Endothelial cell of umbilical vein (primary cell): ENCODE data around the gene TP73. TPM values are rescaled to one million over a fixed set of nuclear protein-coding genes. Genes with fewer than 3 reads are reported as not detected.

Source experiments
- BruUV-seq: library from RNA; stranded (reverse); fragments of 400-500 nt; replicated peaks from 2 replicates; lab custom pipeline; 2021; lab: Mats Ljungman, UMichigan
- CTCF ChIA-PET: fragments of 300-600, 350-600 bp; sonication (Branson Sonifier 250); formaldehyde crosslinking; loops from one replicate; lab custom pipeline; 2021; ENCODE audit warnings: antibody characterized with exemption, inconsistent platforms; lab: Charles Lee
- POLR2A ChIA-PET: fragments of 300-600, 350-600 bp; sonication (Branson Sonifier 250); formaldehyde crosslinking; loops from one replicate; lab custom pipeline; 2021; ENCODE audit warnings: antibody characterized with exemption, inconsistent platforms; lab: Charles Lee
- DNase-seq: peaks from one replicate; pipeline ENCODE4 v3.0.0-alpha.2; 2011; ENCODE audit warnings: low read depth, low spot score
- FAIRE-seq: peaks from 2 replicates; lab custom pipeline; 2011; peaks lifted over from hg19 to GRCh38; lab: Jason Lieb, UNC
- H2AFZ ChIP-seq: 2 replicates; pipeline ENCODE4 v1.6.0; 2012; ENCODE audit warnings: low read depth, low read length, control low read depth, inconsistent platforms
- H3K27ac ChIP-seq: 2 replicates; pipeline ENCODE4 v1.5.1; 2011; ENCODE audit warnings: low read depth, mild to moderate bottlenecking, control low read depth, low read length, moderate library complexity; ENCODE audit not compliant: insufficient read depth
- H3K27me3 ChIP-seq, 2 experiments: 2 replicates each; pipeline versions ENCODE4 v1.6.0 to v1.6.1; 2011; ENCODE audit warnings: low read length in 2 of 2, mixed read lengths in 1 of 2; ENCODE audit not compliant: control insufficient read depth in 2 of 2, insufficient read depth in 2 of 2
- H3K36me3 ChIP-seq, 2 experiments: 2 replicates in 1 of 2; 3 replicates in 1 of 2; pipeline ENCODE4 v1.5.1; 2011; ENCODE audit warnings: low read length in 2 of 2, mild to moderate bottlenecking in 1 of 2, moderate library complexity in 1 of 2; ENCODE audit not compliant: control insufficient read depth in 2 of 2, insufficient read depth in 2 of 2; ENCODE audit errors: extremely low read depth in 1 of 2
- H3K4me1 ChIP-seq: 3 replicates; pipeline ENCODE4 v1.5.1; 2011; ENCODE audit warnings: mild to moderate bottlenecking, low read length; ENCODE audit not compliant: control insufficient read depth, insufficient read depth; ENCODE audit errors: extremely low read depth
- H3K4me2 ChIP-seq: 2 replicates; pipeline ENCODE4 v1.6.1; 2011; ENCODE audit warnings: low read length, control low read depth, mixed read lengths; ENCODE audit not compliant: insufficient read depth
- H3K4me3 ChIP-seq, 3 experiments: fragments of 200-600 bp in 1 of 3; sonication (generic), shearing (Covaris generic) in 1 of 3; replicated peaks in 1 of 3; 2 replicates each; pipeline ENCODE4 v1.5.1; 2011 to 2016; ENCODE audit warnings: control low read depth in 3 of 3, low read length in 3 of 3, mild to moderate bottlenecking in 2 of 3, inconsistent platforms in 1 of 3, low read depth in 1 of 3, moderate library complexity in 1 of 3; ENCODE audit not compliant: insufficient read depth in 1 of 3
- H3K79me2 ChIP-seq: 2 replicates; pipeline ENCODE4 v1.6.0; 2012; ENCODE audit warnings: low read length, inconsistent platforms; ENCODE audit not compliant: control insufficient read depth, insufficient read depth
- H3K9ac ChIP-seq: replicated peaks from 2 replicates; pipeline ENCODE3; 2011; ENCODE audit warnings: low read length, control low read depth; ENCODE audit not compliant: insufficient read depth; ENCODE audit errors: extremely low read depth
- H3K9me1 ChIP-seq: replicated peaks from 3 replicates; pipeline ENCODE4 v1.6.0; 2011; ENCODE audit warnings: mild to moderate bottlenecking, low read length; ENCODE audit not compliant: control insufficient read depth, insufficient read depth; ENCODE audit errors: extremely low read depth
- H3K9me3 ChIP-seq: replicated peaks from 2 replicates; pipeline ENCODE4 v1.5.1; 2012; ENCODE audit warnings: low read length, inconsistent platforms; ENCODE audit not compliant: control insufficient read depth, insufficient read depth
- H4K20me1 ChIP-seq: replicated peaks from 2 replicates; pipeline ENCODE3; 2011; ENCODE audit warnings: mild to moderate bottlenecking, low read length; ENCODE audit not compliant: control insufficient read depth, insufficient read depth; ENCODE audit errors: extremely low read depth
- EZH2 ChIP-seq: IDR thresholded peaks from 2 replicates; pipeline ENCODE4 v1.6.1; 2012; ENCODE audit warnings: borderline replicate concordance, low read depth, mild to moderate bottlenecking, moderate library complexity, low read length, inconsistent platforms; ENCODE audit not compliant: severe bottlenecking
- FOS ChIP-seq: IDR thresholded peaks from 2 replicates; pipeline ENCODE4 v1.6.1; 2011; ENCODE audit warnings: mild to moderate bottlenecking, low read length, moderate library complexity, borderline replicate concordance; ENCODE audit not compliant: insufficient read depth
- GATA2 ChIP-seq: IDR thresholded peaks from 2 replicates; pipeline ENCODE4 v1.7.0; 2011; ENCODE audit warnings: low read depth, mild to moderate bottlenecking, moderate library complexity, mixed read lengths, low read length; ENCODE audit not compliant: insufficient read length, insufficient read depth
- JUN ChIP-seq: IDR thresholded peaks from 2 replicates; pipeline ENCODE4 v1.6.1; 2011; ENCODE audit warnings: borderline replicate concordance, low read depth; ENCODE audit not compliant: insufficient read length, insufficient read depth
- MYC ChIP-seq: IDR thresholded peaks from one replicate; pipeline ENCODE4 v1.6.1; 2011; ENCODE audit warnings: mild to moderate bottlenecking, low read depth, low read length
- POLR2A ChIP-seq: IDR thresholded peaks from 2 replicates; pipeline ENCODE4 v1.6.1; 2012; ENCODE audit warnings: low read depth, mild to moderate bottlenecking, control low read depth, low read length
- POLR2AphosphoS5 ChIP-seq: IDR thresholded peaks from 2 replicates; pipeline ENCODE4 v1.6.1; 2012; ENCODE audit warnings: low read depth, mild to moderate bottlenecking, control low read depth, low read length, moderate library complexity; ENCODE audit not compliant: insufficient read depth
- dilution Hi-C: fragments of 300-500 bp; cut with MboI; formaldehyde crosslinking; loops from one replicate; pipeline ENCODE4 v1.15.0; 2019; ENCODE audit warnings: low sequenced_read_pairs; ENCODE audit not compliant: extremely low pct_ligation_motif_present
- intact Hi-C: fragments of 100-400 bp; cut with micrococcal nuclease; formaldehyde crosslinking; loops from one replicate; pipeline ENCODE4 v1.10.0; 2022
- polyA plus RNA-seq, 4 experiments: library from polyadenylated mRNA; depleted of rRNA in 3 of 4; stranded (reverse) in 3 of 4; unstranded in 1 of 4; fragments of >200 nt; gene quantifications; 2 replicates each; pipeline versions ENCODE4 v1.2.1 to v1.2.3, GENCODE V29; 2011 to 2012; ENCODE audit warnings: missing spikeins in 1 of 4
- total RNA-seq: library from RNA; stranded (reverse); gene quantifications from 2 replicates; pipeline ENCODE4 v1.2.3, GENCODE V29; 2021
- TF ChIP-seq, protein P1 (sequence below): IDR thresholded peaks from 2 replicates; pipeline ENCODE4 v1.6.1; 2011; ENCODE audit not compliant: insufficient read depth, insufficient read length
- TF ChIP-seq, protein P2 (sequence below), 2 donors: IDR thresholded peaks; 1 replicate in 1 of 2; 2 replicates in 1 of 2; pipeline ENCODE4 v1.5.1; 2011; ENCODE audit warnings: low read length in 2 of 2, mild to moderate bottlenecking in 2 of 2, moderate library complexity in 2 of 2, control low read depth in 1 of 2, inconsistent platforms in 1 of 2, low read depth in 1 of 2; ENCODE audit not compliant: insufficient read depth in 1 of 2; ENCODE audit errors: extremely low read depth in 1 of 2

Gene TP73
- total and polyA plus RNA-seq, 2 donors (not counting 3 experiments of a cell fraction or from before 2014, with no cell fraction given), result 0.03 to 0.15 TPM

DNA sequence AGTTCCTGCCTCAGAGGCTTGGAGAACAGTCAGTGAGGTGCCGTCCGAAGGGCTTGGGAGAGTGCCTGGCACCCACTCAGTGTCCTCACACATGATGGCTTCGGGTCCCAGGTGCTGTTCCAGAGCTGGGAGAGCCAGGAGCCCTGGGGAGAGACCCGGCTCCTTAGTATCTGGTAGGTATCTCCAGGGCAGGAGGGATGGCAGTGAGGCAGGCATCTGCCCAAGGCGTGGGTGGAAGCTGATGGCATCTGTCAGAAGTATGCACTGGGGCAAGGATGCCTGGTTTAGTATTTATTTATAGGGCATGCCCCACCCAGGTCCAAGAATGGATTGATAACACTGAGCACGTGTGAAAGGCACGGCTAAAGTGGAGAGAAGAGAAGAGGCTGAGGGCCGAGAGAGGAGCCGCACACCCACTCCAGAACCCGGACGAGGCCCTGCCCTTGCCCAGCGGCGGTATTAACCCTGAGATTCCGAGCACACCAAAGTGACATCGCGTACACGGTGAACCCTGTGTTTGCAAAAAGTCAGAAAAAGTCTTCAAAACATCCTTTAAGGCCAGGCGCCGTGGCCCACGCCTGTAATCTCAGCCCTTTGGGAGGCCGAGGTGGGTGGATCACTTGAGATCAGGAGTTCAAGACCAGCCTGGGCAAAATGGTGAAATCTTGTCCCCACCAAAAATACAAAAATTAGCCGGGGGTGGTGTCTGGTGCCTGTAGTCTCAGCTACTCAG is 2.4 kb downstream of the TP73 start:
- Histone ChIP-seq H3K27ac (no peak overlapping the region), H3K4me2 (no peak overlapping the region), H4K20me1 (no peaks in the 10 kb centered on the region), H3K79me2 (no peaks in the 10 kb centered on the region), H3K27me3 (peaks cover 27 to 51% of the 10 kb centered on the region in 2 experiments), H3K4me3 (no peak overlapping the region), H3K4me1 (no peaks in the 10 kb centered on the region), H2AFZ (no peak overlapping the region), H3K36me3 (no peaks in the 10 kb centered on the region), H3K9me3 (no peaks in the 10 kb centered on the region), H3K9ac (no peak overlapping the region), H3K9me1 (no peaks in the 10 kb centered on the region)
- TF ChIP-seq EZH2 (no peak), FOS (no peak), GATA2 (no peak), POLR2A (no peak), MYC (no peak)
- FAIRE-seq (no peak), DNase-seq (no peak)
- dilution Hi-C loops (no loop called here), intact Hi-C loops (no loop called here)
- ChIA-PET POLR2A (no interaction called here), CTCF (interaction anchor here (0.8 kb wide), 1 partner anchor 14 kb away, joined by 3 read pairs; no protein-coding TSS in a partner anchor)
- BruUV-seq, result no TSS peak

DNA sequence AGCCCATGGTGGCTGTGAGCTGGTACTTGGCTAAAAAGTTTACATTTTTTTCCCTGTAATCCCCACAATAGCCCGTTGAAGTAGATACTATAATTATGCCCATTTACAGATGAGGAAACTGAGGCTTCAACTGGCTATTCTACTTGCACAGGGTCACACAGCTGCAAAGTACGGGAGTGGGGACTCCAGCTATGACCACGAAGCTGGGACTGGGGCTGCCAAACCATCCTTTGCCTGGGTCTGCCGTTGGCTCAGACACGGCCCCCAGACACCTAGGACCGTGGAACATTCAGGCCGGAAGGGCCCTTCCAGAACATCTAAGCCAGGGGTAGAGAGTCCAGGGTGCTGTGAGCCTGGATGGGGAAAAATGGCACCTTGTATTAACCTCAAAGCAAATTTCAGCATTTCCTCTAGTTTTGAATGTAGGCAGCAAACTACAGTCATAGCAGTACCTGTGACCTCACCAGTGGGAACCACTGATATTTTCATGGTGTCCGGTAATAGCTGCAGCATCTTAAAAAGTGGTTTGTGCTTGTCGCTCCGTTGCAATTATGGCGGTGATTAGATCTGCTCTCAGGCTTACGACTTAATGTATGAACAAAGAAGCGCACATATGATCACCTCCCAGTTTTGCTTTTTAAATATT is 4.3 kb downstream of the TP73 start:
- no peaks in the 10 kb centered on the region for H3K4me1 ChIP-seq
- H3K9ac ChIP-seq, result no peak overlapping the region
- CTCF ChIA-PET, result interaction anchor here (1.3 to 1.4 kb wide), 2 partner anchors 8 to 10 kb away, joined by 3 read pairs; no protein-coding TSS in a partner anchor
- H3K4me3 ChIP-seq, result no peak overlapping the region
- H3K79me2 ChIP-seq, result no peaks in the 10 kb centered on the region
- no TSS peak for BruUV-seq
- dilution Hi-C loops, result no loop called here
- no peaks in the 10 kb centered on the region for H4K20me1 ChIP-seq
- no peak for FAIRE-seq
- H3K36me3 ChIP-seq, result no peaks in the 10 kb centered on the region
- POLR2A ChIA-PET, result no interaction called here
- no peak overlapping the region for H2AFZ ChIP-seq
- H3K9me3 ChIP-seq, result no peaks in the 10 kb centered on the region
- no peak for DNase-seq
- no peak overlapping the region for H3K4me2 ChIP-seq
- peaks cover 15 to 48% of the 10 kb centered on the region in 2 experiments for H3K27me3 ChIP-seq
- H3K27ac ChIP-seq, result no peak overlapping the region
- intact Hi-C loops, result no loop called here
- TF ChIP-seq MYC, result no peak
- TF ChIP-seq, protein P1, sequence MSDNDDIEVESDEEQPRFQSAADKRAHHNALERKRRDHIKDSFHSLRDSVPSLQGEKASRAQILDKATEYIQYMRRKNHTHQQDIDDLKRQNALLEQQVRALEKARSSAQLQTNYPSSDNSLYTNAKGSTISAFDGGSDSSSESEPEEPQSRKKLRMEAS, result no peak
- TF ChIP-seq FOS, result no peak
- no peak for TF ChIP-seq POLR2AphosphoS5
- no peak for TF ChIP-seq EZH2
- no peak for TF ChIP-seq JUN
- TF ChIP-seq POLR2A, result no peak
- no peak for TF ChIP-seq GATA2
- TF ChIP-seq, protein P2, sequence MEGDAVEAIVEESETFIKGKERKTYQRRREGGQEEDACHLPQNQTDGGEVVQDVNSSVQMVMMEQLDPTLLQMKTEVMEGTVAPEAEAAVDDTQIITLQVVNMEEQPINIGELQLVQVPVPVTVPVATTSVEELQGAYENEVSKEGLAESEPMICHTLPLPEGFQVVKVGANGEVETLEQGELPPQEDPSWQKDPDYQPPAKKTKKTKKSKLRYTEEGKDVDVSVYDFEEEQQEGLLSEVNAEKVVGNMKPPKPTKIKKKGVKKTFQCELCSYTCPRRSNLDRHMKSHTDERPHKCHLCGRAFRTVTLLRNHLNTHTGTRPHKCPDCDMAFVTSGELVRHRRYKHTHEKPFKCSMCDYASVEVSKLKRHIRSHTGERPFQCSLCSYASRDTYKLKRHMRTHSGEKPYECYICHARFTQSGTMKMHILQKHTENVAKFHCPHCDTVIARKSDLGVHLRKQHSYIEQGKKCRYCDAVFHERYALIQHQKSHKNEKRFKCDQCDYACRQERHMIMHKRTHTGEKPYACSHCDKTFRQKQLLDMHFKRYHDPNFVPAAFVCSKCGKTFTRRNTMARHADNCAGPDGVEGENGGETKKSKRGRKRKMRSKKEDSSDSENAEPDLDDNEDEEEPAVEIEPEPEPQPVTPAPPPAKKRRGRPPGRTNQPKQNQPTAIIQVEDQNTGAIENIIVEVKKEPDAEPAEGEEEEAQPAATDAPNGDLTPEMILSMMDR (IDR thresholded peaks at IDR 0.05; ENCODE audit: extremely low read depth in 1 of 2, insufficient read depth in 1 of 2, low read depth in 1 of 2, low read length in 2 of 2), result no peak
- no peaks in the 10 kb centered on the region for H3K9me1 ChIP-seq
